ENCODE data around the gene SYNGR4. TPM values are rescaled to one million over a fixed set of nuclear protein-coding genes. Genes with fewer than 3 reads are reported as not detected.
A peak's percentile ranks its signal among the peaks of the same experiment; 100 is the strongest.

Gene SYNGR4
- total and polyA plus RNA-seq, 2 experiments from 2014 or later: 0.57 TPM; not detected in 1

- Histone ChIP-seq H3K27ac (no peak overlapping the region), H3K27me3 (no peaks in the 10 kb centered on the region), H3K4me1 (ENCODE audit: low read depth) (no peaks in the 10 kb centered on the region), H3K9me3 (ENCODE audit: low read depth) (no peaks in the 10 kb centered on the region), H3K4me3 (no peak overlapping the region), H3K36me3 (no peaks in the 10 kb centered on the region)
- no peak for DNase-seq (ENCODE audit: low read depth in 1 of 2, low spot score in 1 of 2)
- no peak for TF ChIP-seq CTCF (IDR thresholded peaks at IDR 0.05; ENCODE audit: low read depth, low read length)
Observed at GRCh38 chr19:48354332-48354992, 9.7 kb upstream of the SYNGR4 start.

GRCh38 chr19:48355365-48355954 is 8.7 kb upstream of the SYNGR4 start:
- Histone ChIP-seq H3K36me3 (no peaks in the 10 kb centered on the region), H3K27ac (no peak overlapping the region), H3K4me3 (no peak overlapping the region), H3K4me1 (ENCODE audit: low read depth) (no peaks in the 10 kb centered on the region), H3K9me3 (ENCODE audit: low read depth) (no peaks in the 10 kb centered on the region), H3K27me3 (no peaks in the 10 kb centered on the region)
- DNase-seq (ENCODE audit: low read depth in 1 of 2, low spot score in 1 of 2): no peak
- no peak for TF ChIP-seq CTCF (IDR thresholded peaks at IDR 0.05; ENCODE audit: low read depth, low read length)

- H3K4me1 ChIP-seq (ENCODE audit: low read depth): peaks cover 4% of the 10 kb centered on the region
- H3K9me3 ChIP-seq (ENCODE audit: low read depth): no peaks in the 10 kb centered on the region
- no peak overlapping the region for H3K4me3 ChIP-seq
- no peaks in the 10 kb centered on the region for H3K36me3 ChIP-seq
- no peak overlapping the region for H3K27ac ChIP-seq
- no peak for TF ChIP-seq CTCF (IDR thresholded peaks at IDR 0.05; ENCODE audit: low read depth, low read length)
- H3K27me3 ChIP-seq: no peaks in the 10 kb centered on the region
- DNase-seq (ENCODE audit: low read depth in 1 of 2, low spot score in 1 of 2): no peak
Observed at GRCh38 chr19:48359123-48359522, 5.0 kb upstream of the SYNGR4 start.

GRCh38 chr19:48361912-48362311 is 2.3 kb upstream of the SYNGR4 start:
- H3K4me1 ChIP-seq (ENCODE audit: low read depth): peaks cover 4% of the 10 kb centered on the region
- H3K4me3 ChIP-seq: no peak overlapping the region
- H3K36me3 ChIP-seq: no peaks in the 10 kb centered on the region
- TF ChIP-seq CTCF (IDR thresholded peaks at IDR 0.05; ENCODE audit: low read depth, low read length): no peak
- H3K27me3 ChIP-seq: no peaks in the 10 kb centered on the region
- H3K9me3 ChIP-seq (ENCODE audit: low read depth): no peaks in the 10 kb centered on the region
- H3K27ac ChIP-seq: no peak overlapping the region
- no peak for DNase-seq (ENCODE audit: low read depth in 1 of 2, low spot score in 1 of 2)

- peak; percentile 96 to 98 for DNase-seq (ENCODE audit: low read depth in 1 of 2, low spot score in 1 of 2)
- H3K27ac ChIP-seq: peak overlapping the region; percentile 82
- no peak for TF ChIP-seq CTCF (IDR thresholded peaks at IDR 0.05; ENCODE audit: low read depth, low read length)
Observed at GRCh38 chr19:48362716-48363499, 1.3 kb upstream of the SYNGR4 start.

More at GRCh38 chr19:48362716-48363499, 1.3 kb upstream of the SYNGR4 start:
- Histone ChIP-seq H3K36me3 (no peaks in the 10 kb centered on the region), H3K4me3 (peak overlapping the region; percentile 19), H3K27me3 (no peaks in the 10 kb centered on the region), H3K9me3 (ENCODE audit: low read depth) (no peaks in the 10 kb centered on the region), H3K4me1 (ENCODE audit: low read depth) (peaks cover 4% of the 10 kb centered on the region)
